DOHH2 (cell line): ENCODE data around the gene CBX3.

Experiments
- CTCF ChIP-seq: fragments of 200-600 bp; sonication (generic); IDR thresholded peaks from one replicate; pipeline ENCODE4 v1.5.1; 2014; ENCODE audit warnings: antibody characterized with exemption, mild to moderate bottlenecking, low read depth, low read length; ENCODE audit not compliant: poor library complexity, severe bottlenecking
- EZH2phosphoT487 ChIP-seq: fragments of 200-600 bp; sonication (generic); IDR thresholded peaks from 2 replicates; pipeline ENCODE4 v1.6.1; 2017; ENCODE audit warnings: borderline replicate concordance, mild to moderate bottlenecking, antibody characterized with exemption, low read length, moderate library complexity, mixed read lengths

- TF ChIP-seq CTCF (no peak), EZH2phosphoT487 (no peak)
Measured at GRCh38 chr7:26166684-26167266, 34.8 kb upstream of the CBX3 start.
